ENCODE data around the gene UQCRC1.

Gene UQCRC1

DNA sequence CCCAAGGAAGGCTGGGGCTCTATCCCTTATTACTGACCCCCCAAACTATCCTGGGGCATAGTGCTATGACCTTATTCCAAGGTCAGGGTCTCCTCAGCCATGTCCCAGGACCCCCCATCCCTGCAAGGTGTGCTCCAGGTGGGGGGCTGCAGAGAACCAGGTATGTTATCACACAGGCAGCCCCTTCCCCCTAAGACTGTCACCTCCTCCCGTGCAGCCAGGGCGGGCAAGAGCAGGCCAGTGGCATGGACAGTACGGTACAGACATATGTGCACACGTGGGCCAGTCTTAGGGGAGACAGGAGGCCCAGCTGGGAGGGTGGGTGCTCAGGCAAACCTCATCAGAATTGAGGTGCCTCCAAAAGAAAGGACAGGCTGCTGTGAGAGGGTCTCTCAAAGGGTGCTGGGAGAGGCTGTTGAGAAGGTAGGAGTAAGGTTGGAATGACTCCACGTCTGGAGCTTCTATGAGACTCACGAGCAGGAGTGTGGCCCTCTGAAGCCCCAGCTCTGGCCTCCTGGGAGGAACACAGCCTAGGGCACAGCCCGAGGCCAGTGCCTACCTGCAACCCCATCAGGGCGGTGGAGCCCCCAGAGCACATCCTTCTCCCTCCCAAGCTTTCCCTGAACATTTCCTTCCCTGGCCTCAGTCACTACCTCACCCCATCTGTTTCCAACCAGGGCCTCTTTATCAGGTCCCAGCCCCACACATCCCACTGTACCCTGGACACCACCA is 12.6 kb downstream of the UQCRC1 start:
- no peak for DNase-seq (ENCODE audit: extremely low read depth, insufficient read length)
- Histone ChIP-seq H3K27me3 (replicated peaks; ENCODE audit: control insufficient read depth, insufficient read depth, low read length) (no peaks in the 10 kb centered on the region; the same call in 1 of the 2 replicates), H3K36me3 (ENCODE audit: control insufficient read depth, insufficient read depth, low read length) (peaks cover 30% of the 10 kb centered on the region), H3K4me3 (replicated peaks; ENCODE audit: low read depth, low read length) (no peak overlapping the region)
- TF ChIP-seq, protein P1, sequence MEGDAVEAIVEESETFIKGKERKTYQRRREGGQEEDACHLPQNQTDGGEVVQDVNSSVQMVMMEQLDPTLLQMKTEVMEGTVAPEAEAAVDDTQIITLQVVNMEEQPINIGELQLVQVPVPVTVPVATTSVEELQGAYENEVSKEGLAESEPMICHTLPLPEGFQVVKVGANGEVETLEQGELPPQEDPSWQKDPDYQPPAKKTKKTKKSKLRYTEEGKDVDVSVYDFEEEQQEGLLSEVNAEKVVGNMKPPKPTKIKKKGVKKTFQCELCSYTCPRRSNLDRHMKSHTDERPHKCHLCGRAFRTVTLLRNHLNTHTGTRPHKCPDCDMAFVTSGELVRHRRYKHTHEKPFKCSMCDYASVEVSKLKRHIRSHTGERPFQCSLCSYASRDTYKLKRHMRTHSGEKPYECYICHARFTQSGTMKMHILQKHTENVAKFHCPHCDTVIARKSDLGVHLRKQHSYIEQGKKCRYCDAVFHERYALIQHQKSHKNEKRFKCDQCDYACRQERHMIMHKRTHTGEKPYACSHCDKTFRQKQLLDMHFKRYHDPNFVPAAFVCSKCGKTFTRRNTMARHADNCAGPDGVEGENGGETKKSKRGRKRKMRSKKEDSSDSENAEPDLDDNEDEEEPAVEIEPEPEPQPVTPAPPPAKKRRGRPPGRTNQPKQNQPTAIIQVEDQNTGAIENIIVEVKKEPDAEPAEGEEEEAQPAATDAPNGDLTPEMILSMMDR (IDR thresholded peaks at IDR 0.05; ENCODE audit: insufficient read depth, low read length, poor library complexity, severe bottlenecking): no peak

DNA sequence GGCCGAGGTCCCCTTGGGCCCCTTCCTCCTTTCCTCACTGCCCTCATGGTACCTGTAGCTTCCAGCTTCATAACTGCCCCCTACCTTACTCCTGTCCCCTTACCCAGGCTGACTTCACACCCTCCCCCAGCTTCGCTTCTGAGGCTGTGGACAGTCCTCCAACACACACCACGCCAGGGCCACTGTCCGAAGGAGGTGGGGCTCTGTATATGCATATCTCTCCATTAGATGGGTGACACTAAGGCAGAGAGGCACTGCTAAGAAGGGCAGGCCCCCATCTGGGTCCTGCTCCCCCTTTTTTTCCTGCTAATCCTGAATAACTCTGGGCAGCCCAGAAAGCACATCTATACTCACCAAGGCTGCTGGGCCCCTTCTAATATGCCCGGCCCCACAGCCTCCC is 13.3 kb downstream of the UQCRC1 start:
- DNase-seq (ENCODE audit: extremely low read depth, insufficient read length): no peak
- Histone ChIP-seq H3K4me3 (replicated peaks; ENCODE audit: low read depth, low read length) (no peak overlapping the region), H3K36me3 (ENCODE audit: control insufficient read depth, insufficient read depth, low read length) (peaks cover 24% of the 10 kb centered on the region), H3K27me3 (replicated peaks; ENCODE audit: control insufficient read depth, insufficient read depth, low read length) (no peaks in the 10 kb centered on the region; the same call in 1 of the 2 replicates)
- TF ChIP-seq, protein P1 (IDR thresholded peaks at IDR 0.05; ENCODE audit: insufficient read depth, low read length, poor library complexity, severe bottlenecking): no peak

DNA sequence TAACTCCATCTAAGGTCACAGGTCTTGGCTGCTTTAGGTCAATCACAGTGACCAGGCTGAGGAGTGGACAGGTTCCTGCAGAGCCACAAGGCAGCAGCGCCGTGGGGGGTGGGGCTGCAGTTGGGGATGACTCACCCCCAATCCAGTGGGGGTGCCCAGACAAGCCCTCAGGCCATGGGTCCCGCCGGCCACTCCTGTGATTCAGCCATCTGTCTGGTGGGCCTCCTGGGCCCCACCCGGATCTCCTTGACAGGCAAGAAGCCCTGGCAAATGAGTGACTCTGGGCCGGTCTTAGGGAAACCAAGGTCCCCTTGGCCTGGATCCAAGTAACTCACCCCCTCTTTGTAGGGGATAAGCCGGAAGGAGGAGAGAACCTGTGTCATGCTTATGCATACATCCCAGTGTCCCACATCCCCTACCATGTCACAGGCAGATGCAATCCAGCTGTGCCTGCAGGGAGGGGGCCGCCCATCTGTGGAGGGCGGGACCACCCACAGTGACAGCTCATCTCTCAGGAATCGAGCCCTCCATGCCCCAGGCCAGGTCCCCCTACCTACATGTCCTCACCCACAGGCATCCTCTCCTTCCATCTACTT is 13.8 kb downstream of the UQCRC1 start:
- TF ChIP-seq, protein P1 (IDR thresholded peaks at IDR 0.05; ENCODE audit: insufficient read depth, low read length, poor library complexity, severe bottlenecking): no peak
- DNase-seq (ENCODE audit: extremely low read depth, insufficient read length): no peak
- Histone ChIP-seq H3K27me3 (replicated peaks; ENCODE audit: control insufficient read depth, insufficient read depth, low read length) (no peaks in the 10 kb centered on the region; the same call in 1 of the 2 replicates), H3K4me3 (replicated peaks; ENCODE audit: low read depth, low read length) (no peak overlapping the region), H3K36me3 (ENCODE audit: control insufficient read depth, insufficient read depth, low read length) (peaks cover 18% of the 10 kb centered on the region)

DNA sequence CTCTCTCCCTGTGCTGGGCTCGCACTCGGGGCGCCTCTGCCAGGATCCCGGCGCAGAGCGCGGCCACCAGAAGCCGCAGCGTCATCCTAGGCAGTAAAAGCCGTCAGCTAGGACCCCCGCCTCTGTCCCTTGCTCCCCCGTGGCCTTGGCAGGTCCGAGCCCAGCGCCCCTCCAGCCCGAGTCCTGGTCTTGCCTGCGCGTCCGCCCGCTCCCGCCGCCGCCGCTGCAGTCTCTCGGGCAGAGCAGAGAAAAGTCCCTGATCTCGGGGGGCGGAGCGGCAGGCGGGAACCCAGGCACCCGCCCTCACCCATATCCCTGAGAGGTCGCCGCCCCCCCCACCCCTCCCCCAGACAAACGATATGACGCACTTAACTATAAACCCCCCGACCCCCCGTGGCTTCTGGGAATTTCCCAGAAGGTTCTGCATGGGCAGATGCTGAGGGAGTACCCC is 14.3 kb downstream of the UQCRC1 start, which contains the start of gene COL7A1:
Gene COL7A1 (minus strand): TSS at position 255 of the 451 bp plus-strand sequence. CDS start 170 bp downstream, at position 85.
- no peak within 1 kb of the TSS; the same call in 1 of the 2 replicates for H3K4me3 ChIP-seq (replicated peaks; ENCODE audit: low read depth, low read length)
- no peak for DNase-seq (ENCODE audit: extremely low read depth, insufficient read length)
- H3K27me3 ChIP-seq (replicated peaks; ENCODE audit: control insufficient read depth, insufficient read depth, low read length): no peaks in the 10 kb centered on the region; the same call in 1 of the 2 replicates
- TF ChIP-seq, protein P1 (IDR thresholded peaks at IDR 0.05; ENCODE audit: insufficient read depth, low read length, poor library complexity, severe bottlenecking): no peak
- H3K36me3 ChIP-seq (ENCODE audit: control insufficient read depth, insufficient read depth, low read length): peaks cover 13% of the 10 kb centered on the region

DNA sequence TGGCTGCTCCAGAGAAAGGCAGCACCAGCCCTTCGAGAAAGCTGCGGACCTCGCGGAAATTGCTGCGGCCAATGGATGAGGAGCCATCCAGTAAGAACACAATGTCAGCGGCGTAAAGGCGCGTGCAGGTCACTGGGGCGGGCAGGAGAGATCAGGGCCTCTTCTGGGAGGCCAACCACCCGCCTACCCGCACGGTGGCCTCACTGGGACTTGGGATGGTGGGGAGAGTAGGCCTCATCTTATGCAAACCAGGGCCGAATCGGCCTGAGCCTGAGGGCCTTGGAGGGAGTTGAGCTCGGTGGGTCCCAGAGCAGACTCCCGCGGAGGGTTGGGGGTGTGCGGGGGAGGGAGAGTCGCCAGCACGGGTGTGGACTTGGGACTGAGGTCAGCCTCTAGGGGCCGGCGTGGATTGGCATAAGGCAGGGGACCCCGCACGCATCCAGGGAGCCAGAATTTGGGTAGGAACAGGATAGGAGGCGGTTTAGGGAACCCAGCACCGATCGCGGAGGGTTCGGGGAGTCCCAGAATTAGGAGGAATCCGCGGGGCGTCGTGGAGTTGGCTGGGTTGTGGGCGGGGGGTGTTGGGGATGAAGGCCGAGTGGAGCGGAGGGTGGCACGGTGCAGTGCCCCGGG is 14.9 kb downstream of the UQCRC1 start:
- H3K36me3 ChIP-seq (ENCODE audit: control insufficient read depth, insufficient read depth, low read length): peaks cover 9% of the 10 kb centered on the region
- H3K27me3 ChIP-seq (replicated peaks; ENCODE audit: control insufficient read depth, insufficient read depth, low read length): no peaks in the 10 kb centered on the region; the same call in 1 of the 2 replicates
- no peak for DNase-seq (ENCODE audit: extremely low read depth, insufficient read length)
- TF ChIP-seq, protein P1 (IDR thresholded peaks at IDR 0.05; ENCODE audit: insufficient read depth, low read length, poor library complexity, severe bottlenecking): no peak
- H3K4me3 ChIP-seq (replicated peaks; ENCODE audit: low read depth, low read length): no peak overlapping the region; the same call in 1 of the 2 replicates
